Lung microvascular endothelial cell (primary cell): ENCODE measurements around the gene ESD. TPM values are rescaled to one million over a fixed set of nuclear protein-coding genes. Genes with fewer than 3 reads are reported as not detected.
A peak's percentile ranks its signal among the peaks of the same experiment; 100 is the strongest.
"Not testable (repeated sequence)": the region's sequence is repeated elsewhere in the genome, so short reads cannot be mapped to it uniquely, and the experiment has no call there.

Source experiments
- DNase-seq, 2 donors: peaks; one replicate each; pipeline versions ENCODE4 v3.0.0 to v3.0.0-alpha.2; 2010; ENCODE audit warnings: low read depth in 2 of 2
- total RNA-seq: library from RNA; depleted of rRNA; stranded (reverse); fragments of >200 nt; gene quantifications from 2 replicates; pipeline ENCODE4 v1.2.1, GENCODE V29; 2014

ESD gene
- total RNA-seq, 1 donor from 2014 or later: 65.1 TPM

DNA sequence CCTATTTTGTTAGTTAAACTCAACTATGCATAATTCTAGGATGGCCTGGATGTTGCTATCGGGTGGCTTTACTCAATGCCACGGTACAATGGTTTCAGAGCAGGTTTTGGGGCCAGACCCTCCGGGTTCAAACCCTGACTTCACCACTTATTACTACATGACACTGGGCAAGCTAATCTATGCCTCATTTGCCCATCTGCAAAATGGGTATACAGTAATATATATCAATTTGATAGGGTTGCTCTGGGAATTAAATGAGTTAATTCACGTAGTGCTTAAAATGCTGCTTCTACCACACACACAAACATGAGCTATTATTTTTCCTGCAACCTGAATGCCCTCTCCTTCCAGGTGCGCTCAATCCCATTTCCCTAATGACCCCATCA is 839 bp downstream of the ESD start:
- DNase-seq: peak in 1 of 2 donors; percentile 3

DNA sequence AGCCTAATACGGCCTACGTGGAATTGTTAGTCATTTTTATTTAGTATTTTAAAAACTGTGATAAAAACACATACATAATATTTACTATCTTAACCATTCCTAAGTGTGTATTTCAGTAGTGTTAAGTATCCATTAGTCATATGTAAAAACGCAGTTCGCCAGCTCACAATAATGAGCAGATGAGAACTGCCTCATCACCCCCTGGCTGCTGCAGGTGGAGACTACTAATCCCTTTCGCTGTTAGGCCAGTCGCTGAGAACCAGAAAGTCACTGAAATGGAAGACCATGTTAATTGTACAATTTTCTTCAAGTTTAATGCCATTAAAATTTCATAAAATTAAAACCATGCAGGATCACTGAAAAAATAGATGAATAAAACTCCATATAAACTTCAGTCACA is 1.6 kb downstream of the ESD start:
- DNase-seq: no peak

DNA sequence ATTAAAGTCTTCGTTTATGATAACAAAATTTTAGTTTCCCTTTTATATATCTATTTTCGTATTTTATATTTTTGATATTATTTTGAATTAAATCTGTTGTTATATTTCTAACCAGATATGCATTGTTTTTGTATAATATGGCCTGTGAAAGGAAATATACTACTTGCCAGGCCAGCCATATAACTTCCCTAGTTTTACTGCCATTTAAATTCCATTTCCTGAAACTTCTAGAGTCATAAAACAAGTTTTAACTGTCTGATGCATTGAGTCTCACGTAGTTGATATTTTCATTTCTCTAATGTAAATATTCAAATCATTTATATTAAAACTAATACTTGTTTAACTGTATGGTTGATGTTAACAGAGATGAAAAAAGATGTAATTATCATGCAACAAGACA is 13.5 kb downstream of the ESD start:
- DNase-seq: no peak

DNA sequence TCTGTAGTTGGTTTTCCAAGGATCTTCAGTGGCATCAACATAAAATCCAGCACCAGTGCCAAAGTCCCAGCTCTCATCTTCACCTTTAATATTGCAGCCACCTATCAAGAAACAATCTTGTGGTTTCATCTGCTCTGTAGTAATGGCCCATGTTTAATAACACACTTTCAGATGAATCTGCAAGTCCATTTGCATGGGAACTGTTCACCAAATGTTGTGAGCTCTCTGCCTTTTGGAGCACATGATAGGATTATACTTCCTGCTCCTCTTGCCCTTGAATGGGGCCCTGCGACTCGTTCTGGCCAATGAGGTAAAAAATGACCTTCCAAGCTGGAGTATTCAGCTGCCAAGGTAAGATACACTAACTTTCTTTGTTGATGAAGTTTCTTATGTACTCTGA is 14.3 kb downstream of the ESD start:
- DNase-seq: no peak

DNA sequence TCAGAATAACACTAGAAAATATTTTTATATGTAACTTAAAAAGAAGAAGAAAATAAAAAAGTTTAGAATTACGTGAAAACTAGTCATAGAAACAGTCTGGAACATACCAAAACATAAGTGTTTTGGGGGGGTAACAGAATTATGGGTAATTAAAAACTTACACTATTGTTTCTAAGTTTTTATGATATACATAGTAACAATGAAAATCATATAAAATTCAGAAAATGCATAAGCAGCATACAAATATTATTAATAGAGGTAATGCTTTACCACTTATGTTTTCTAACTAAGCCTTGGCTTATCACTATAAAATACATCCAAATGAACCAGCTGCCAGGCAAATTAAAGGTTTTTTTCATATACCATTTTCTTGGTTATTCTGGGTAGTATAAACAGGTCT is 14.9 kb downstream of the ESD start:
- DNase-seq: no peak

DNA sequence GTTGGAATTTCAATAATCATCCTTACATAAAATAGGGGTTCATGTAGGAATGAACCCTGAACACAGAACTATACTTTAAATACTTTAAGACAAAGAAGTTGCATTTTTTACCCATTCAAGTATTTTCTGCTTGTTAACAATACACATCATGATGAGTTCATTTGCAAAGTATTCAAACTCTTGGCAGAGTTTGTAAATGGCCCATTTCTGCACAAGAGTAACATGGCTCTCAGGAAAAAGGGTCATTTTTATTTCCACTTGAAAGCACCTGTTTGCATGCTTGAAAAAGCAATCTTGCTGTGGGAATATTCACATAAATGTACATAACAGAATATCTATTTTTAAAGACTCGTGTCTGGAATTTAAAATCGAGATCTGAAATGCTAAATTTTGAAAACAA is 18.1 kb downstream of the ESD start:
- DNase-seq: peak; percentile 26 to 87

DNA sequence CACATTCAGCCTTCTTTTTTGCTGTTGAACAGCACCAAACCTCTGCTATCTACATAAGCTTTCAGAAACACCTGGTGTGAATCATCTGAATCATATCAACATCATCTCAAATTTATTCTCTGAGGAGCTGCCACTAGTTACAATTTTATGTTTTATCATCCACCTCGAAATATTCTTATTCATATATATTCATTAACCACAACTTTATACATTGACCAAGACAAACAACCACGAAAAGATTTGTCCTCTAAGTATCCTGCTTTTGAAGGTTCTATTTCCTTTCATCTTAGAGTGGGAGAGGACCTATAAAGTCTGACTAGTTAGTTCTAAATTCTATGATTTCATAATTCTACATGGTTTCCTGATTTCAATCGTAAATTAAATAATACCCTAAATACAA is 18.9 kb downstream of the ESD start:
- no peak for DNase-seq

DNA sequence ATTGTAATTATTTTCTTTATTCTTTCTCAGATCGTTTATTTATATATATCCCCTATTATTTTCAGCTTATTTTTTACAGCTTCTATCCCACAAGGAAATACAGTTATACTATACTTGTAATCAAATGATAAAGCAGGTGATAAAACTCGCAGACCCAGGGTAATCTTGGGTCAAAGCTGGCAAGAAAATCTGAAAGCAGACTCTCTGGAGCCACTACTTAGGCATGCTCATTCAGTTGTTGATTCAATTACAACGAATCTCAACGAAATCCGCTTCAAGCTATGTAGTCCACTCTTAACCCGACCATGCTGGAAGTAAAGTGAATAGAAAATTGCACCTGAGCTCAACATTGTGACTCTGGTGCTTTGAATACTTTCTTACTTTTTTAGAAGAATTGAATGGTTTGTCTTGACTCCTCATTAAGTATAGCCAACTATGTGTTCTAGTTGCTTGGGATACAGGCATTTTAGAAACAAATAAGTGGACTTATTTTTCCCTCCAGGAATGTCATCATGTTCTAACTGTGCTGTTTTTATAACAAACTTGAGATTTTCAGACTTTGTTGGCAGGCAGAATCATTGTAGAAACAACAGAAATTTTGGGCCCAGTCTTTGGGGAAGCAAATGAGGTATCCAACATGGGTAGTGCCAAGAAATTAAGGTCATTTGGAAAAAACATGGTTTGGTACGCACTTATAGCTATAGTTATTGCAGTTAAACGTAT is 21.4 kb downstream of the ESD start:
- no peak for DNase-seq

DNA sequence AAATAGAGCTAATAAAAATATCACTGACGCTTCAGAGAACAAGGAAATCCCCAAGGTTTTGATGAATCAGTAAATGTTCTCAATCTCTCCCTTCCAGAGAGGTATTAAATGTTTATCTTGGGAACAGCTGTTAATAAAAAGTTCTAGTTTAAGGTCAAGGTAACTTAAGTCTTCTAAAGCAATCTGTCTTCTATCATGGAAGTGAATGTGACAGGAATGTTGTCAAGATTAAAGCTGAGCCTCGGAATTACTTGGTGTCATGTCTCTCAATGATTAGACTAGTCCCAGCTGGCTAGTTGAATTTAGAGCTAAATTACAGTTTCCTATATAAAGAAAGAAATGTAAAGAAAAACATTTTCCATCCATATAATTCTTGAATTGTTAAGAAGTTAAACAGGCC is 23.4 kb downstream of the ESD start:
- no peak for DNase-seq

DNA sequence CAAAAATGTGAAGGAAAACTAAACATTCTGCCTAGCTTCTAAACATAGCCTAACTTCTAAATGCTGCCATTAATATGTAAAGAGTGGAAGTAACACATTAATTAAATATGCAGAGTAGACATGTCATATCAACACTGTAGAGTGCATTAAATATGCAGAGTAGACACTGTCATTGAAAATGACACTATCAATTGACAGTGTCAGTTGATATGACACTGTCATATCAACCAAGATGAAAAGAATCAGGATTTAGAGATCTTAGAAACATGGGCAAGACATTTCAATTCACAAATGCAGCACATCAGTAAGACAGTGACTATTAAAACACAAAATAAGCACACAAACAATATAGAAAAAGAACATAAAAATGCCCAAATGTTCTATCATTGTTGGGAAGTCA is 25.3 kb downstream of the ESD start:
- no peak for DNase-seq

DNA sequence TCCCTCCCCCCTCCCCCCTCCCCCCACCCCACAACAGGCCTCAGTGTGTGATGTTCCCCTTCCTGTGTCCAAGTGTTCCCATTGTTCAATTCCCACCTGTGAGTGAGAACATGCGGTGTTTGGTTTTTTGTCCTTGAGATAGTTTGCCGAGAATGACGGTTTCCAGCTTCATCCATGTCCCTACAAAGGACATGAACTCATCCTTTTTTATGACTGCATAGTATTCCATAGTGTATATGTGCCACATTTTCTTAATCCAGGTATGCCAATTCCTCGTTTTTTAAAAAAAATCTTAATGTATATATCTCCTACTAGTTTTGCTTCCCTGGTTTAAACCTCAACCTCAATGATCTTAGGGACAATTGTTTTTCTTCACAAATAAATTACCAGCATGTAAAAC is 27.0 kb downstream of the ESD start:
- DNase-seq: not testable (repeated sequence)

DNA sequence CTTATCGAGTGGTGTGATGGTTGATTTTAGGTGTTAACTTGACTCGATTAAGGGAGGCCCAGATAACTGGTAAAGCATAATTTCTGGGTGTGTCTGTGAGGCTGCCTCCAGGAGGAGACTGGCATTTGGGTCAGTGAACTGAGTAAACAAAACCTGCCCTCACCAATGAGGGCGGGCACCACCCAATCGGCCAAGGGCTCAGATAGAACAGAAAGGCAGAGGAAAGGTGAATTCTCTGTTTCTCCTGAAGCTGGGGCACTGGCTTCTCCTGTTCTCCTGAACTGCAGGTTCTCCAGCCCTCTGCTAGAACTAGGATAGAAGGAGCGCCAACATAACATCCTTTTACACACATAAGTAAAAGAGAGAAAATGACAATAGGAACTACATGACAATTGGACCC is 35.1 kb downstream of the ESD start:
- no peak for DNase-seq

DNA sequence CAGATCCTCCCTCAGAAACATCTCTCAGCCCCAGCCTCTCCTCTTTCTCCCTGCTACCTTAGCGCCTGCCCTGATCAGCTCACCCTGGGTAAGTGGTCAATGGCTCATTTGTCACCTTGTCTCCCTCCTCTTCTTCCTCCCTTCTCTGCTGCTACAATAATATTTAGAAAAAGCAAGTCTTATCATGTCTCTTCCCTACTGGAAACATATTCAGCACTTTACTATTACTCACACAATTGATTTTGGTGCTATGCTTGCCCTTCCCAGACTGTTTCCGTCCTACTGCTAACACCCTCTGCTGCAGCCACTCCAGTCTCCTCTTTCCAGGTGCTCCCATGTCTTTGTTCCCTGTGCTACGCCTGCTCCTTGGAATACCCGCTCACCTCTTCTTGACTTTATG is 35.8 kb downstream of the ESD start:
- DNase-seq: no peak

DNA sequence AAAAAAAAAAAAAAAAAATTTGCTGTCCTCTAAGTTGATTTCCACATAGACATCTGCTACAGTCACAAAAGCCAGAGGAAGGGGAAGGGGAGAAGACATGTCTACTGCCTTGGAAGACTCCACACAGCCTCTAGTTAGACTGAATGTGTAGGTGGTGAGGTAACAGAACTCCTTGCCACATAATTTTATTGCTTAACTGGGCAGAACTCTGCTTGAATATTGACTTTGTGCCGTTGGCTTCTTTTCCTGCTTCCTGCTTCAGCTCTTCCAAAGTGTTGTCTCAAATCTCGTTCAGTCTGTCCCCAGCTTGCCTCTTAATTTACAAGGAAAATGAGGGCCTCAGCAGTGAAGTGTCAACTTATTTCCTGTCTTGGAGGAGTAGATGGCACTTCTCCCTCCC is 37.1 kb downstream of the ESD start:
- DNase-seq: no peak

DNA sequence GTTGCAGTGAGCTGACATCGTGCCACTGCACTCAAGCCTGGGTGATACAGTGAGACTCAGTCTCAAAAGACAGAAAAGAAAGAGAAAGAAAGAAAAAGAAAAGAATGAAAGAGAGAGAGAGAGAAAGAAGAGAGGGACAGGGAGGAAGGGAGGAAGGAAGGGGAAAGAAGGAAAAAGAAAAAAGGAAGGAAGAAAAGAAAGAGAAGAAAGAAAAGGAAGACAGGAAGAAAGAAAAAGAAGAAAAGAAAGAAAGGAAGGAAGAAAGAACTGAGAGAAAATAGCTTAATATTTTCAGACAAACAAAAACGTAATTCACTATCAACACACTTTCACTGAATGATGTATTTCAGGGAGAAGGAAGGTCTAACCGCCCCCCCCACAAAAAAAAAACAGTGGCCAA is 39.3 kb downstream of the ESD start:
- no peak for DNase-seq

DNA sequence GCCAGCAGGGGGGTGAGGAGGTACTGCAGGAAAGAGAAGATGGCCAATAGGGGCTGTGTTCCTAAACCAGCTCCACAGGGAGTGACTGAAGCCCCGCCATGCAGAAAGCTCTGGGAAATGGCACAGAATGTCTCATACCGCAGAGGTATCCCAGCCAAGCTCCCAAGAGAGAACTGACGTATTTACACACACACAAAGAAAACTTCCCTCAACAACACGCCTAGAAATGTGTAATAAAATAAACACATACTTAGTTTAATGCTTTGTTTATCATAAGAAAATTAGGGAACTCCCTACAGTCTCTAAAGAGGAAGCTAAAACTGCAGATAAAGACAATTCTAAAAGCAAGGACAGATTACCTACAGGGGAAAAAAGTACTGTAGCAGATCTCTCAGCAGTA is 40.0 kb downstream of the ESD start:
- no peak for DNase-seq

DNA sequence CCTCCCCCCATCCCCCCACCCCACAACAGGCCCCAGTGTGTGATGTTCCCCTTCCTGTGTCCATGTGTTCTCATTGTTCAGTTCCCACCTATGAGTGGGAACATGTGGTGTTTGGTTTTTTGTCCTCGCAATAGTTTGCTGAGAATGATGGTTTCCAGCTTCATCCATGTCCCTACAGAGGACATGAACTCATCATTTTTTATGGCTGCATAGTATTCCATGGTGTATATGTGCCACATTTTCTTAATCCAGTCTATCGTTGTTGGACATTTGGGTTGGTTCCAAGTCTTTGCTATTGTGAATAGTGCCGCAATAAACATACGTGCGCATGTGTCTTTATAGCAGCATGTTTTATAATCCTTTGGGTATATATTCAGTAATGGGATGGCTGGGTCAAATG is 41.5 kb downstream of the ESD start:
- not testable (repeated sequence) for DNase-seq

DNA sequence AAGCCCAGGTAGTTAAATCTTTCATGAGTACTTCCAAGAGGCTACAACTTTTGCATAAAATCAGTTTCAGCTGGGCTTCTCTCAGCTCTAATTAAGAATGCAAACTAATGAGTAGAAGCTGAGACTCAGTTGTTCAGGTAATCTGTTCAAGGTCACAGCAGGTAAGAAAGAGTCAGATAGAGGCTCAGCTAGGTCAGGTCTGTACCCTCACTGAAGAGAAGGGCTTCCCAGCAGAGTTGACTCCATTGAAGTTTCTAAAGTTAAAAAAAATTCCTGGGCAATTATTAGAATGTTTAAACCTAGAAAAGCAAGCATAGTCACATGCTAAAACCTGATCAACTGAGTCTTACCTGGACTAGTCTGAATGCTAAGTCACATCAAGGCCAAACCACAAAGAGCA is 42.1 kb downstream of the ESD start:
- no peak for DNase-seq

DNA sequence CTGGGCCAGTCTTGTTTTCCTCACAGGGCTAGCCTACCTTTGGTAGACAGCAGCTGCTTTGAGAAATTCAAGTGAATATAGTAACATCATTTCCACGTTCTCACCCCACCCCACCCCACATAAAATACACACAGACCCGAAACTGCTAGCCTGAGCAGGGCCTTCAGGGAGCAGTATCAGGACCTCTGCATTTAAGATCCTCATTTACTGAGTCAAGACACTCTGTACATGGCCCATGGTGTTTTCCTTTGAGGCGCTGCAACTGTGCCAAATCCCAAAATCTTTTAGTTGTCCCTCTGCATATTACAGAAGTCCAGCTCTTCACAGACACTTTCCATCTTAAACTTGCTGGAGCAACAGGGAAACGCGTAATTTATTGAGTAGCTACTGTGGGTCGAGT is 43.0 kb downstream of the ESD start:
- no peak for DNase-seq

DNA sequence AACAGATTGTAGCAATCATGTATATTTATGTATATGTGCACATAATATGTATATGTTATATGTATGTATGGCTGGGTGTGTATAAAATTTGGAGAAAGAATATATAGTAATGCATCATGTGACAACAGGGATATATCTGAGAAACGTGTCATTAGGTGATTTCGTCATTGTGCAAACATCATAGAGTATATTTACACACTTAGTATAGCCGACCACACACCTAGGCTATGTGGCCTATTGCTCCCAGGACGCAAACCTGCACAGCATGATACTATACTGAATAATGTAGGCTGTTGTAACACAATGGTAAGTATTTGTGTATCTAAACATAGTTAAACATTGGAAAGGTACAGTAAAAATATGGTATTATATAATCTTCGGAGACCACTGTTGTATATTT is 43.8 kb downstream of the ESD start:
- DNase-seq: no peak

DNA sequence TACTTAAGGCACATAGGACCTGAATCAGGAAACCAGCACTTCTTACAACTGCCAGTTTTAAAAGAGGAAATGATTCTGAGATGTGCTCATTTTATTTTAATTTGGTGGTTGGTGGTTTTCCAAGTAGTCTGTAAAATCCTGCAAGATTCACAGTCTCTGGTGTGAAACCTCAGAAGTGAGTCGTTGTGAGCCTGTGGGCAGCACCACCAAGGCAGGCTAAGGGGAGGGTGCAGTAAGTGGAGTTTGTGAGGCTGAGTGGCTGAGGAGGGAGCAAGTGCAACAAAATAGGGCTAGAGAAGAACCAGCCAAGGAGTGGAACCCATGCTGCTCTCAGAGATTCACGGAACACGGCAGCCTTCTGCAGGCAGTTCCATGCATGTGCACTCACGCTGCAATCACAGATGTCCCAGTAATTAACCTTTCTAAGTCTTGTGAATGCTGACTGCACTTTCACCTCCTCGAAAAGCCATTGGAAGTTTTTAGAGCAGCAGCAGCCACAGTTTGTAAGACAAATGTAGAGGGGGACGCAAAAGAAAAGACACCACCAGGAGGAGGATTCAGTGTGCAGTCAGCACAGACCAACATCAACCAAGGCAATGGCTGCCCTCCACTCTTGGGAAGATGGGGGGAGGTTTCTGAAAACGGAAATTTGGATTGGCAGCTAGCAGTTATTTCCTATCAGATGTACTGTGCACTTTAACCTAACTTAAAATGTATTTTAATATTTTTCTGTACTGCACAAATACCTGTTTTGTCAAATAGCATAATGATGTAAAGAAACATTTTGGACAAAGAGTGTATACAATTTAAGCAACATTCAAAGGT is 44.9 kb downstream of the ESD start:
- DNase-seq: peak; percentile 19 to 81

DNA sequence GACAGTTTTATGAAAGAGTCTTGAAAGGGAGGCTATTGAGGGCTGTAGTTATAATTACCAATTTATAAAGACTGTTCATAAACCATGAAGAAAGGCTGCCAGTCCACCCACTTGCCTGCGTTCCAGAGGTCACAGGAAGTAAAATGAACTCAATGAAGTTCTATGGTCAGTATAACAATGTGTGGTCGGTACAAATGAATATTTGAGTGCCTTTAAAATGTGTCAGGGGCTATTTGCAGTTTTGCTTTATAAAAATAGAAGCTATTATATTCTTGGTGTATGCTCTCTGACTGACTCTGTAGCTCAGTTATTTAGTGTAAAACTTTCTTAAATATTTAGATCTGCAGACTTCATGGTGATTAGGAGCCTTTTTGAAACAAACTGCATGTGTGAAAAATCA is 47.0 kb downstream of the ESD start:
- peak; percentile 15 to 32 for DNase-seq

DNA sequence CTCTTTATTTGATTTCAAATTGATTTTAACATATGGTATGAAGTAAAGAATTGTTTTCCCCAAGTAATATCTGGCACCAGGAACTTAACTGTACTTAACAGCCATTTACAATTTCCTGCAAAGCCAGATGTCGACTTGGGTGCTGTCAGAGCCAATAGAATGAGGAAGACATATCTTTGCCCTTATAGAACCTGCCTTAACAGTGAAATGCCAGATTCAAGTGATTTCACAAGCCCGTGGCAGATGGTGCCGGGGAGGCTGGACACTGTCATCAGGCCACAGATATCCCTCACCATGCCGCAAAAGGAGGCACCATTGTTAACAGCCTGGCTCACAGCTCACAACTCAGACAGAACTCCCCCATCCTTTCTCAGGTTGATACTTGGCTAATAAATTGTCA is 48.7 kb downstream of the ESD start:
- DNase-seq: no peak
